GM12874 (cell line): ENCODE results near the gene NKAIN2.

Experiments
- CTCF ChIP-seq: IDR thresholded peaks from 2 replicates; pipeline ENCODE4 v1.5.1; 2011; ENCODE audit warnings: low read depth, mild to moderate bottlenecking, control low read depth, low read length, moderate library complexity; ENCODE audit not compliant: insufficient read depth

Gene NKAIN2

GRCh38 chr6:124822204-124822613, 1018.5 kb downstream of the NKAIN2 start:
- TF ChIP-seq CTCF = no peak

GRCh38 chr6:124822721-124823120, 1019.1 kb downstream of the NKAIN2 start:
- TF ChIP-seq CTCF = no peak

GRCh38 chr6:124823240-124824111, 1019.8 kb downstream of the NKAIN2 start:
- TF ChIP-seq CTCF = no peak

GRCh38 chr6:124825564-124825963, 1021.9 kb downstream of the NKAIN2 start:
- no peak for TF ChIP-seq CTCF

- TF ChIP-seq CTCF = no peak
These were observed 1026.2 kb downstream of the NKAIN2 start for GRCh38 chr6:124829822-124830221.

GRCh38 chr6:124830506-124830905, 1026.8 kb downstream of the NKAIN2 start:
- no peak for TF ChIP-seq CTCF

GRCh38 chr6:124854338-124854922, 1050.8 kb downstream of the NKAIN2 start:
- TF ChIP-seq CTCF = no peak
